Measurements from ENCODE around the gene IFI44. TPM values are rescaled to one million over a fixed set of nuclear protein-coding genes. Genes with fewer than 3 reads are reported as not detected.

The IFI44 gene
- total RNA-seq, 4 donors from 2014 or later, result 6.7 to 12.5 (median 10.9) TPM

DNA sequence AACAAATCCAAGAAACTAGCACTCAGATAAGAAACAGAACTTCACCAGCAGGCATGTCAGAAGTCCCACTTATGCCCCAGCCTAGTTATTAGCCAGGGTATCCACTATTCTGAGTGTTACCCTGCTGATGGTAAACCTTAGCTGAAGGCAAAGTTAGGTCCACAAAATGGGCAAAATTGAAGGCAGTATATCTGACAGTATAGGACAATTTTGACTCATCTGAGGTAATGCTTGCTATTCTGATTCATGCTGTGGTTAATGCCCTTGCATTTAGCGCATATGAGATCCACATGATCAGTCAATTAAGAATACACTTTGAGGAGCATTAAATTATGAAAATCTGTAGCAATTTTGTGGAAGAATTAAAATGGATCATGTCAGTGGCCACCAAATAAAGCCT lies 15.1 kb downstream of the IFI44 start:
- H3K4me1 ChIP-seq, result no peaks in the 10 kb centered on the region
- 96% methylated on average over 1 of the region's 1 CpG for WGBS
- H3K4me3 ChIP-seq, result no peak overlapping the region
- no peak overlapping the region for H3K27ac ChIP-seq (replicated peaks in 1 of 4)
- H3K36me3 ChIP-seq, result peaks cover 0 to 34% (median 20%) of the 10 kb centered on the region in 4 donors
- DNase-seq (ENCODE audit: extremely low spot score), result no peak
- no peaks in the 10 kb centered on the region for H3K27me3 ChIP-seq
- intact Hi-C loops (cut with DNase I), result no loop called here
- H3K9me3 ChIP-seq, result no peaks in the 10 kb centered on the region
- no peak for TF ChIP-seq POLR2A (IDR thresholded peaks at IDR 0.05; ENCODE audit: low read depth)
- no peak for TF ChIP-seq POLR2AphosphoS5 (IDR thresholded peaks at IDR 0.05)
- TF ChIP-seq EP300 (IDR thresholded peaks at IDR 0.05), result no peak
- TF ChIP-seq, protein P1, sequence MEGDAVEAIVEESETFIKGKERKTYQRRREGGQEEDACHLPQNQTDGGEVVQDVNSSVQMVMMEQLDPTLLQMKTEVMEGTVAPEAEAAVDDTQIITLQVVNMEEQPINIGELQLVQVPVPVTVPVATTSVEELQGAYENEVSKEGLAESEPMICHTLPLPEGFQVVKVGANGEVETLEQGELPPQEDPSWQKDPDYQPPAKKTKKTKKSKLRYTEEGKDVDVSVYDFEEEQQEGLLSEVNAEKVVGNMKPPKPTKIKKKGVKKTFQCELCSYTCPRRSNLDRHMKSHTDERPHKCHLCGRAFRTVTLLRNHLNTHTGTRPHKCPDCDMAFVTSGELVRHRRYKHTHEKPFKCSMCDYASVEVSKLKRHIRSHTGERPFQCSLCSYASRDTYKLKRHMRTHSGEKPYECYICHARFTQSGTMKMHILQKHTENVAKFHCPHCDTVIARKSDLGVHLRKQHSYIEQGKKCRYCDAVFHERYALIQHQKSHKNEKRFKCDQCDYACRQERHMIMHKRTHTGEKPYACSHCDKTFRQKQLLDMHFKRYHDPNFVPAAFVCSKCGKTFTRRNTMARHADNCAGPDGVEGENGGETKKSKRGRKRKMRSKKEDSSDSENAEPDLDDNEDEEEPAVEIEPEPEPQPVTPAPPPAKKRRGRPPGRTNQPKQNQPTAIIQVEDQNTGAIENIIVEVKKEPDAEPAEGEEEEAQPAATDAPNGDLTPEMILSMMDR (IDR thresholded peaks at IDR 0.05), result no peak

DNA sequence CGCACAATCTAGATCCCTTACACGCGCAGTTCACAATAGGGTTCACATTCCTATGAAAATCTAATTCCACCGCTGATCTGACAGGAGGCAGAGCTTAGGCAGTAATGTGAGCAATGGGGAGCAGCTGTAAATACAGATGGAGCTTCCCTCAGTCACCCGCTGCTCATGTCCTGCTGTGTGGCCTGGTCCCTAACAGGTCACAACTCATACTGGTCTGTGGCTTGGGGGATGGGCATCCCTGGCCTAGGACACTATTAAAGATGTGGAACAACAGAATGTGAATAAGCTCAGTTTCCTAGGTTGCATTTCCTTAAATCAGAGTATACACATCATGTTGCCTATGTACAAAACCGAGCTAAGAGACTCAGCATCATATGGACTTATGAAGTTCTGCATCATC lies 16.2 kb downstream of the IFI44 start:
- Histone ChIP-seq H3K4me3 (no peak overlapping the region), H3K27me3 (no peaks in the 10 kb centered on the region), H3K27ac (replicated peaks in 1 of 4) (no peak overlapping the region), H3K9me3 (no peaks in the 10 kb centered on the region), H3K36me3 (peaks cover 0 to 24% (median 15%) of the 10 kb centered on the region in 4 donors), H3K4me1 (no peaks in the 10 kb centered on the region)
- TF ChIP-seq POLR2A (IDR thresholded peaks at IDR 0.05; ENCODE audit: low read depth), result no peak
- TF ChIP-seq, protein P1 (IDR thresholded peaks at IDR 0.05), result no peak
- no peak for TF ChIP-seq POLR2AphosphoS5 (IDR thresholded peaks at IDR 0.05)
- no peak for TF ChIP-seq EP300 (IDR thresholded peaks at IDR 0.05)
- WGBS, result 92% methylated on average over 6 of the region's 6 CpGs
- intact Hi-C loops (cut with DNase I), result no loop called here
- DNase-seq (ENCODE audit: extremely low spot score), result no peak

DNA sequence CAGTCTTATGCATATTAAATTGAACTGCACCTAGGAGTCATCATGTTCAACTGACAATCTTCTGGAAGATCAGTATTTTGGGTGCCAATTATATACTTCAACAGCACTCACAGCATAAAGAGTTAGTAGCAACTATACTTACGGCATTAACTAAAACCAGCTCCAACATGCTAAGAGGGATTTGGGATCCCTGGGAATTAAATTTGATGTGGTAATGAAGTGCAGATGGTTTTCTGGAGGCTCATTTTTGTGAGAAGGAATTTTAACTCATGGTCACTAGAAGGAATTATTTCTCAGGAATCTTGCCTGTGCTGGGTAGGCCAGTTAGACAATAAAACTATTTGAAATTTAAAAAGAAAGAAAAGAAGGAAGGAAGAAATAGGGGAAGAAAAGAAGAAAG lies 18.3 kb downstream of the IFI44 start:
- 90% methylated on average over 1 of the region's 1 CpG for WGBS
- H3K9me3 ChIP-seq, result no peaks in the 10 kb centered on the region
- peaks cover 0 to 7% (median 3%) of the 10 kb centered on the region in 4 donors for H3K36me3 ChIP-seq
- H3K4me1 ChIP-seq, result no peaks in the 10 kb centered on the region
- DNase-seq (ENCODE audit: extremely low spot score), result no peak
- TF ChIP-seq POLR2AphosphoS5 (IDR thresholded peaks at IDR 0.05) (no peak), POLR2A (IDR thresholded peaks at IDR 0.05; ENCODE audit: low read depth) (no peak), EP300 (IDR thresholded peaks at IDR 0.05) (no peak)
- TF ChIP-seq, protein P1 (IDR thresholded peaks at IDR 0.05), result no peak
- H3K27me3 ChIP-seq, result no peaks in the 10 kb centered on the region
- H3K27ac ChIP-seq (replicated peaks in 1 of 4), result no peak overlapping the region
- H3K4me3 ChIP-seq, result no peak overlapping the region
- intact Hi-C loops (cut with DNase I), result no loop called here

DNA sequence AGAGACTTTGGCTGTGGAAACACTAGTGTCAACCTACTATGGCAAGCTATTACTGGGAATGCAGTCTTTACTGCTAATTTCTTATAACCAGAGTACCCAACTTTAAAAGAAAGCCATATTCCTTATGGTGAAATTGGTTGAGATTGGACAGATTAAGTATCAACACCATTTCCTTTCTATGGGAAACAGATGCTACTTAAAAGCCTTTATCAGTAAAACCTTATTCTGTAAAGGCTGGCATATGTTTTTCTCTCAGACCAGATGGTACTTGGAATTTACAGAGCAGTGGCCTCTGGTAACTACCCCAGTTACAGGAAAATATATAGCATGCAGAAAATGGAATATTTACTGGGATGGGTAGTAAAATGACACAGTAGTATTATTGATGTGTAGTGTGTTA lies 18.8 kb downstream of the IFI44 start:
- Histone ChIP-seq H3K4me1 (no peaks in the 10 kb centered on the region), H3K27me3 (no peaks in the 10 kb centered on the region), H3K36me3 (peaks cover 0 to 2% (median under 1%) of the 10 kb centered on the region in 4 donors), H3K9me3 (no peaks in the 10 kb centered on the region), H3K4me3 (no peak overlapping the region), H3K27ac (replicated peaks in 1 of 4) (no peak overlapping the region)
- TF ChIP-seq, protein P1 (IDR thresholded peaks at IDR 0.05), result no peak
- TF ChIP-seq POLR2AphosphoS5 (IDR thresholded peaks at IDR 0.05) (no peak), EP300 (IDR thresholded peaks at IDR 0.05) (no peak), POLR2A (IDR thresholded peaks at IDR 0.05; ENCODE audit: low read depth) (no peak)
- intact Hi-C loops (cut with DNase I), result no loop called here
- no peak for DNase-seq (ENCODE audit: extremely low spot score)

DNA sequence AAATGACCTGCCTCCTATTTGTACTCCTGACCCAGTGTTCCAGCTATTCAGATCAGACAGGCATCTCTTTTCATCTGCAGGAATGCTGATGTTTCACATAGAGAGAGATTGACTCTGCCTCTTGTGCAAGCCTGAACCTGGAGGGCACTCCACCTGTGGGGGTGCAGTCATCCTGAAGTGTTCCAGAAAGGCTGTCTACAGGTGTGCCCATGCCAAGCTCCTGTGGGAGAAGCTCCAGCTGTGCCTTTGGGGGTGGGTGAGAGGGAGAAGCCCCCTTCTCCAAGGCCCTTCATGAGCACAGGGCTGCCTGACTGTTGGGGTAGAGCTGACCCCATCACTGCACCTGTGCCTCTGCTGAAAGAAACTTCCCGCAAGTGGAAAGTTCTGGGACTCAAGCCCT lies 22.8 kb downstream of the IFI44 start:
- no peak for DNase-seq (ENCODE audit: extremely low spot score)
- WGBS, result 100% methylated on average over 1 of the region's 1 CpG

More for the DNA sequence above, 22.8 kb downstream of the IFI44 start:
- Histone ChIP-seq H3K36me3 (no peaks in the 10 kb centered on the region), H3K27me3 (no peaks in the 10 kb centered on the region), H3K9me3 (no peaks in the 10 kb centered on the region), H3K4me3 (no peak overlapping the region), H3K27ac (replicated peaks in 1 of 4) (no peak overlapping the region), H3K4me1 (no peaks in the 10 kb centered on the region)
- intact Hi-C loops (cut with DNase I), result no loop called here
- TF ChIP-seq POLR2A (IDR thresholded peaks at IDR 0.05; ENCODE audit: low read depth), result no peak
- TF ChIP-seq POLR2AphosphoS5 (IDR thresholded peaks at IDR 0.05), result no peak
- TF ChIP-seq, protein P1 (IDR thresholded peaks at IDR 0.05), result no peak
- no peak for TF ChIP-seq EP300 (IDR thresholded peaks at IDR 0.05)

Data from esophagus muscularis mucosa (tissue), 4 donors.